ENCODE measurements around the gene LRRC26. TPM values are rescaled to one million over a fixed set of nuclear protein-coding genes. Genes with fewer than 3 reads are reported as not detected.

LRRC26 gene
- total and polyA plus RNA-seq, 4 donors = not detected

DNA sequence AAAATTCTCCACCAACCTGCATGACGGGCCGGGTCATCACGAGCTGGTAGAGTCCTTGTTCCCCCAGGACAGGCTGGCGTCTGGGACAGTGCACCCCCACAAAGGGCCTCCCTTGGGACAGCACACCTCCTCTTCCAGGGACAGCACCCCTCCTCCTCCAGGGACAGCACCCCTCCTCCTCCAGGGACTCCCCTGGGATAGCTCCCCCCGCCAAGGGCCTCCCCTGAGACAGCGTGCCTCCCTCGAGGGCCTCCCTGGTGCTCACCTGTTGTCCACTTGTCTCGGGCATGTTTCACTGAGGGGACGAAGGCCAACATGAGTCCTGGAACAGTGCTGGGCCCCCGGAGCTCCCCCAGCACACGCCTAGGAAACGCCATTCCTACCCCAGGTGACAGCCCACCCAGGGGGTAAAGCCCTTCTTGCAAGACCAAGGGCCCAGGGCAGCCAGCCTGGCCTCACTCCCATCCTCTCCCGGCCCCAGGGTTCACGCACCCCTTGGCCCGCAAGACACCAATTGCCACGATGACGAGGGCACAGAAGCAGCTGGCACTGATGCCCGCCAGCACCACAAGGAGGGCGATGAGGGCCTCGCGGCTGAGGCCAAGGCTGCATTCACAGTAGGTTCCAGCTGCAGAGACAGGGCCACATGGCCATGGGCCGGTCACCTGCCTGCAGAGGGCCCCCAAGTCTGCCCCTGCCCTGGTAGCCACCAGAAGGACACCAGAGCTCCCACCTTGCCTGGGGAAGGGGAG, 1.5 kb upstream of the LRRC26 start:
- H3K27me3 ChIP-seq (ENCODE audit: control insufficient read depth in 1 of 2, insufficient read depth in 2 of 2, low read length in 1 of 2) = peaks cover 0 to 2% of the 10 kb centered on the region in 2 donors
- H3K9me3 ChIP-seq (ENCODE audit: control insufficient read depth, low read length) = no peaks in the 10 kb centered on the region
- no peaks in the 10 kb centered on the region for H3K4me1 ChIP-seq (ENCODE audit: control insufficient read depth in 1 of 2, insufficient read depth in 2 of 2, low read length in 2 of 2)
- DNase-seq = no peak
- no peak for ATAC-seq (ENCODE audit: low FRiP score)
- H3K4me3 ChIP-seq (ENCODE audit: low read length in 2 of 2) = no peak overlapping the region
- intact Hi-C loops (cut with DNase I) = no loop called here
- 80% methylated on average over 22 of the region's 22 CpGs for WGBS, 2 donors
- H3K36me3 ChIP-seq (ENCODE audit: control insufficient read depth in 1 of 2, insufficient read depth in 2 of 2, low read length in 1 of 2) = no peaks in the 10 kb centered on the region
- no peak overlapping the region for H3K27ac ChIP-seq (ENCODE audit: low read depth in 1 of 2, low read length in 2 of 2)

DNA sequence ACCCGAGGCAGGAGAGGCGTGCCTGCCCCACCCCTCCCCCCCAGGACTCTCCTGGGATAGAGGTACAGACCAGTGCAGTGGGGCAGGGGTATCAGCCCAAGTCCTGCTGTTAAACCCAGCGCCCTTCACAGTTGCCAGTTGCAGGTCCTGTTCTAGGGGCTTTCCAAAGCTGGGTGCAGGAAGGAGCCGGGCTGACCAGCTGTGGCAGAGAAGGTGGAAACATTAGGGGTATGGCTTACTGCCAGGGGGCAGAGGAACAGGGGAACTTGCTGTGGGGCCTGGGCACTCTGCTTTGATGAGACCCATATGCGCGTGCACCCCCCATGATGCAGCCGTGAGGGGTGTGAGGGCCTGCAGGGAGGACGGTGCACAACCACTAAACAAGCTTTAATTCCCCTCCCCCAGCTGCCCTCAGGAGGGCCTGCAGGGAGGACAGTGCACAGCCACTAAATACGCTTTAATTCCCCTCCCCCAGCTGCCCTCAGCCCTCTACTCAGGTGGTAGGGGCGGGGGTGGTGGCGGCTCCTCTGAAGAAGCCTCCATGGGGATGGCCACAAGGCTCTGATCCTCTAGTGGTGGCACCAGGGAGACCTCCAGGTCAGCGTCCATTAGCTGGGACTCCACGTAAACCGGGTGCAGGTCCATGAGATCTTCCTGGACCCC, 766 bp upstream of the LRRC26 start:
- Histone ChIP-seq H3K4me1 (ENCODE audit: control insufficient read depth in 1 of 2, insufficient read depth in 2 of 2, low read length in 2 of 2) (no peaks in the 10 kb centered on the region), H3K36me3 (ENCODE audit: control insufficient read depth in 1 of 2, insufficient read depth in 2 of 2, low read length in 1 of 2) (no peaks in the 10 kb centered on the region), H3K27ac (ENCODE audit: low read depth in 1 of 2, low read length in 2 of 2) (no peak overlapping the region), H3K27me3 (ENCODE audit: control insufficient read depth in 1 of 2, insufficient read depth in 2 of 2, low read length in 1 of 2) (peaks cover 0 to 2% of the 10 kb centered on the region in 2 donors), H3K9me3 (ENCODE audit: control insufficient read depth, low read length) (no peaks in the 10 kb centered on the region), H3K4me3 (ENCODE audit: low read length in 2 of 2) (no peak overlapping the region)
- 45 to 47% methylated on average over 14 of the region's 14 CpGs for WGBS, 2 donors
- intact Hi-C loops (cut with DNase I) = no loop called here
- ATAC-seq (ENCODE audit: low FRiP score) = no peak
- no peak for DNase-seq

DNA sequence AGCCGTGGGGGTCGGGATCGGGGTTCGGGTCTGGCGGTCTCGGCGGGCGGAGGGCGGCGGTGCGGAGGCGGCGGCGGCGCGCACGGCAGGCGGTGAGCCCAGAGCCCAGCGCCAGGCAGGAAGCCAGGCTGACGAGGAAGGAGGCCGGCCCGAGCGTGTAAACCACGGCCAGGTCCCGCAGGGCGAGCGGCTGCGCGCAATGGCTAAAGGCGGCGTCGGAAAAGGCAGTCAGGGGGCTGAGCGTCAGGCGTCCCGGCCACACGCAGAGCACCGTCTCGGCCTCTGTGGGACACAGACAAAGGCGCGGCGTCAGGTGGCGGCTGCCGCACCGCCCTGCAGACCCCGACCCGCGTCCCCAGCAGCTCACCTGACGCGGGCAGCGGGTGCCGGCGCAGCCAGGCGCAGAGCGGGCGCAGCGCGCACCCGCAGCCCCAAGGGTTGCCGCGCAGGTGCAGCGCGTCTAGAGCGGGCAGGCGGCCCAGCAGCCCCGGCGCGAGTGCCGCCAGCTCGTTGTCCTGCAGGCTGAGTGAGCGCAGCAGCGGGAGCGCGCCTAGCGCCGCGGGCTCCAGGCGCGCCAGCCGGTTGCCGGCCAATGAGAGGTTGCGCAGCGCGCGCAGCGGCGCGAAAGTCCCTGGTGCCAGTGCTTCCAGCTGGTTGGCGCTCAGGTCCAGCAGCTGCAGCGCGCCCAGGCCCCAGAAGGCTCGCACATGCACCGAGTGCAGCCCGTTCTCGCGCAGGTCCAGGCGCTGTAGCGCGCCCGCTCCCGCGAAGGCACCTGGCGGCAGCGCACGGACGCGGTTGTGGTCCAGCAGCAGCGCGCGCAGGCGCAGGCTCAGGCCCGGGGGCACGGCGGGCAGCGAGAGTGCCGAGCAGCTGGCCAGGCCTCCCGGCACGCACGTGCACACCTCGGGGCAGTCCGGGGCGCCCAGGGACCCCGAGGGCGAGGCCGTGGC, 671 bp downstream of the LRRC26 start:
- H3K27me3 ChIP-seq (ENCODE audit: control insufficient read depth in 1 of 2, insufficient read depth in 2 of 2, low read length in 1 of 2) = peaks cover 0 to 2% of the 10 kb centered on the region in 2 donors
- WGBS, 2 donors = 0% methylated on average over 106 to 124 of the region's 124 CpGs
- intact Hi-C loops (cut with DNase I) = no loop called here
- H3K9me3 ChIP-seq (ENCODE audit: control insufficient read depth, low read length) = no peaks in the 10 kb centered on the region
- ATAC-seq (ENCODE audit: low FRiP score) = no peak
- H3K27ac ChIP-seq (ENCODE audit: low read depth in 1 of 2, low read length in 2 of 2) = no peak overlapping the region
- H3K4me1 ChIP-seq (ENCODE audit: control insufficient read depth in 1 of 2, insufficient read depth in 2 of 2, low read length in 2 of 2) = no peaks in the 10 kb centered on the region
- no peaks in the 10 kb centered on the region for H3K36me3 ChIP-seq (ENCODE audit: control insufficient read depth in 1 of 2, insufficient read depth in 2 of 2, low read length in 1 of 2)
- no peak for DNase-seq
- no peak overlapping the region for H3K4me3 ChIP-seq (ENCODE audit: low read length in 2 of 2)

DNA sequence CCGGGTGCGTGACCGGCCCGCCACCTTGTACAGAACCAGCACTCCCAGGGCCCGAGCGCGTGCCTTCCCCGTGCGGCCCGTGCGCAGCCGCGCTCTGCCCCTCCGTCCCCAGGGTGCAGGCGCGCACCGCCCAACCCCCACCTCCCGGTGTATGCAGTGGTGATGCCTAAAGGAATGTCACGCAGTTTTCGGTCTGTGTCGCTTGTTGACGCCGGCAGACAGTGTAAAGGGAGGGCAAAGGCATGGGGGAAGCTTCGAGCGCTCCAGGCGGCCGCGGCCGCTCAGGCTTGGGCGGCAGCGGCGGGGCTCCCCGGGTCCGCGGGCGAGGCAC, 1.3 kb downstream of the LRRC26 start:
- ATAC-seq (ENCODE audit: low FRiP score) (no peak), DNase-seq (no peak)
- Histone ChIP-seq H3K36me3 (ENCODE audit: control insufficient read depth in 1 of 2, insufficient read depth in 2 of 2, low read length in 1 of 2) (no peaks in the 10 kb centered on the region), H3K4me3 (ENCODE audit: low read length in 2 of 2) (no peak overlapping the region), H3K27me3 (ENCODE audit: control insufficient read depth in 1 of 2, insufficient read depth in 2 of 2, low read length in 1 of 2) (peaks cover 0 to 2% of the 10 kb centered on the region in 2 donors), H3K4me1 (ENCODE audit: control insufficient read depth in 1 of 2, insufficient read depth in 2 of 2, low read length in 2 of 2) (no peaks in the 10 kb centered on the region), H3K9me3 (ENCODE audit: control insufficient read depth, low read length) (no peaks in the 10 kb centered on the region), H3K27ac (ENCODE audit: low read depth in 1 of 2, low read length in 2 of 2) (no peak overlapping the region)
- 0 to 1% methylated on average over 36 of the region's 36 CpGs for WGBS, 2 donors
- intact Hi-C loops (cut with DNase I) = no loop called here

DNA sequence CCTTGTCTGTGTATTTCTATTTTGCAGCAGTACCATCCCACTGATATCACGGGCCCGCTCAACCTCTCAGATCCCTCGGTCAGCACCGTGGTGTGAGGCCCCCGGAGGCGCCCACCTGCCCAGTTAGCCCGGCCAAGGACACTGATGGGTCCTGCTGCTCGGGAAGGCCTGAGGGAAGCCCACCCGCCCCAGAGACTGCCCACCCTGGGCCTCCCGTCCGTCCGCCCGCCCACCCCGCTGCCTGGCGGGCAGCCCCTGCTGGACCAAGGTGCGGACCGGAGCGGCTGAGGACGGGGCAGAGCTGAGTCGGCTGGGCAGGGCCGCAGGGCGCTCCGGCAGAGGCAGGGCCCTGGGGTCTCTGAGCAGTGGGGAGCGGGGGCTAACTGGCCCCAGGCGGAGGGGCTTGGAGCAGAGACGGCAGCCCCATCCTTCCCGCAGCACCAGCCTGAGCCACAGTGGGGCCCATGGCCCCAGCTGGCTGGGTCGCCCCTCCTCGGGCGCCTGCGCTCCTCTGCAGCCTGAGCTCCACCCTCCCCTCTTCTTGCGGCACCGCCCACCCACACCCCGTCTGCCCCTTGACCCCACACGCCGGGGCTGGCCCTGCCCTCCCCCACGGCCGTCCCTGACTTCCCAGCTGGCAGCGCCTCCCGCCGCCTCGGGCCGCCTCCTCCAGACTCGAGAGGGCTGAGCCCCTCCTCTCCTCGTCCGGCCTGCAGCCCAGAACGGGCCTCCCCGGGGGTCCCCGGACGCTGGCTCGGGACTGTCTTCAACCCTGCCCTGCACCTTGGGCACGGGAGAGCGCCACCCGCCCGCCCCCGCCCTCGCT, 1.9 kb downstream of the LRRC26 start:
- WGBS, 2 donors = 5 to 6% methylated on average over 43 to 57 of the region's 57 CpGs
- ATAC-seq (ENCODE audit: low FRiP score) = no peak
- H3K4me1 ChIP-seq (ENCODE audit: control insufficient read depth in 1 of 2, insufficient read depth in 2 of 2, low read length in 2 of 2) = no peaks in the 10 kb centered on the region

DNA sequence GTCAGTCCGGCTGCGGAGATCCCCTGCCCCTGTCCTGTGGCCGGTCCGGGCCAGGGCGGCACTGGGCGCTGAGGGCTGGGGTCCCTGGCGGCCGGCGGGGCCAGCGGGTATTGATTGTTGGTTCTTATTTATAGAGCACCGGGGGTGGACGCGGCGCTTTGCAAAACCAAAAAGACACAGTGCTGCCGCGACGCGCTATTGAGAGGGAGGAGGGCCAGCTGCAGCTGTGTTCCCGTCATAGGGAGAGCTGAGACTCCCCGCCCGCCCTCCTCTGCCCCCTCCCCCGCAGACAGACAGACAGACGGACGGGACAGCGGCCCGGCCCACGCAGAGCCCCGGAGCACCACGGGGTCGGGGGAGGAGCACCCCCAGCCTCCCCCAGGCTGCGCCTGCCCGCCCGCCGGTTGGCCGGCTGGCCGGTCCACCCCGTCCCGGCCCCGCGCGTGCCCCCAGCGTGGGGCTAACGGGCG, 2.5 kb downstream of the LRRC26 start:
- Histone ChIP-seq H3K4me3 (ENCODE audit: low read length in 2 of 2) (no peak overlapping the region), H3K27ac (ENCODE audit: low read depth in 1 of 2, low read length in 2 of 2) (no peak overlapping the region), H3K36me3 (ENCODE audit: control insufficient read depth in 1 of 2, insufficient read depth in 2 of 2, low read length in 1 of 2) (no peaks in the 10 kb centered on the region), H3K27me3 (ENCODE audit: control insufficient read depth in 1 of 2, insufficient read depth in 2 of 2, low read length in 1 of 2) (peaks cover 0 to 2% of the 10 kb centered on the region in 2 donors), H3K9me3 (ENCODE audit: control insufficient read depth, low read length) (no peaks in the 10 kb centered on the region), H3K4me1 (ENCODE audit: control insufficient read depth in 1 of 2, insufficient read depth in 2 of 2, low read length in 2 of 2) (no peaks in the 10 kb centered on the region)
- DNase-seq (no peak), ATAC-seq (ENCODE audit: low FRiP score) (no peak)
- 23 to 25% methylated on average over 32 to 44 of the region's 44 CpGs for WGBS, 2 donors
- intact Hi-C loops (cut with DNase I) = no loop called here

More for the DNA sequence above, 1.9 kb downstream of the LRRC26 start:
- Histone ChIP-seq H3K4me3 (ENCODE audit: low read length in 2 of 2) (no peak overlapping the region), H3K36me3 (ENCODE audit: control insufficient read depth in 1 of 2, insufficient read depth in 2 of 2, low read length in 1 of 2) (no peaks in the 10 kb centered on the region), H3K27ac (ENCODE audit: low read depth in 1 of 2, low read length in 2 of 2) (no peak overlapping the region), H3K9me3 (ENCODE audit: control insufficient read depth, low read length) (no peaks in the 10 kb centered on the region), H3K27me3 (ENCODE audit: control insufficient read depth in 1 of 2, insufficient read depth in 2 of 2, low read length in 1 of 2) (peaks cover 0 to 2% of the 10 kb centered on the region in 2 donors)
- DNase-seq = no peak
- intact Hi-C loops (cut with DNase I) = no loop called here

DNA sequence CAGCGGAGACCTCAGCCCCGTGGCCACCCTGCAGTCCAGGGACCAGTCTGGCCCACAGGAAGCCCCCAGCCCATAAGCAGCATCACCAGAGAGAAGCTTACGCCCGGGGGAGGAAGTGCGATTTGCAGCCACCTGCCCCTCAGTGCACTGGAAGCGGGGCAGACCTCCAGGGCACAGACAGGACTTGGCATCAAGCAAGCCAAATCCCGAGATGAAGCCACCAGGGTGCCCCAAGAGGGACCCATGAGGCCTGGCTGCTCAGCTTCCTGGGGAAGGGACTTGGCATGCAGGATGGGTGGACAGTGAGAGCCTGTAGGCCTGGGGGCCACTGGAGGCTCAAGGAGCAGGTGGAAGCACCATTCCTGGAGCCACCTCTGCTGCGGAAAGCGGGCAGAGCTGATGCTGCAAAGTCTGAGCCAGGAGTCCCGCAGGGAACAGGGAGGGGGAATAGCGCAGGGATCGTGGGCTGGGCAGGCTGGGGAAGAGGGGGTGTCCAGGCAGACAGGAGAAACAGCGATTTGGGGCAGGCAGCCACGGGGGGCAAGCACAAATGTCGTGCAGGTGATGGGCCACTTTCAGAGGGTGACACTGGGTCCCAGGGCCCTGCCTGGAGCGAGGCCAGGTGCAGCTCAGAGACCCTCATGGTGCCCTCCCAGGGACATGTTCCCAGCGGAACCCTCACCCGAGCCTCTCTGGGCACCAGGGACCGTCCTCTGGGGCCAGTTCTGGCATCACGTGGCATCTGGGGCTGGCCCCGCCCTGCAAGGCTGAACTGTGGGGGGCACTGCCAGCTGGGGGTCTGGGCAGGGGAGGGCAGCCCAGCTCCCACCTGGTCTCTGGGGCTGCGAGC, 3.2 kb downstream of the LRRC26 start:
- Histone ChIP-seq H3K27ac (ENCODE audit: low read depth in 1 of 2, low read length in 2 of 2) (no peak overlapping the region), H3K27me3 (ENCODE audit: control insufficient read depth in 1 of 2, insufficient read depth in 2 of 2, low read length in 1 of 2) (peaks cover 0 to 2% of the 10 kb centered on the region in 2 donors), H3K4me1 (ENCODE audit: control insufficient read depth in 1 of 2, insufficient read depth in 2 of 2, low read length in 2 of 2) (no peaks in the 10 kb centered on the region), H3K9me3 (ENCODE audit: control insufficient read depth, low read length) (no peaks in the 10 kb centered on the region), H3K4me3 (ENCODE audit: low read length in 2 of 2) (no peak overlapping the region), H3K36me3 (ENCODE audit: control insufficient read depth in 1 of 2, insufficient read depth in 2 of 2, low read length in 1 of 2) (no peaks in the 10 kb centered on the region)
- intact Hi-C loops (cut with DNase I) = no loop called here
- WGBS, 2 donors = 63 to 74% methylated on average over 19 to 22 of the region's 22 CpGs
- no peak for ATAC-seq (ENCODE audit: low FRiP score)
- no peak for DNase-seq
